ENCODE results near the gene RAB5IF. TPM values are rescaled to one million over a fixed set of nuclear protein-coding genes. Genes with fewer than 3 reads are reported as not detected.

RAB5IF gene
- total and polyA plus RNA-seq, 10 of the 15 experiments (the other 5 are each of a cell fraction or from before 2014, with no cell fraction given): 19.4 to 246 (median 92.0) TPM

- TF ChIP-seq CTCF (IDR thresholded peaks at IDR 0.05 in 2 of 3, conservative IDR thresholded peaks at IDR 0.05 in 1 of 3; ENCODE audit: control insufficient read depth in 2 of 3, extremely low read depth in 1 of 3, insufficient read depth in 1 of 3, low read depth in 3 of 3, low read length in 3 of 3): no peak
- no peak for TF ChIP-seq TCF3 (IDR thresholded peaks at IDR 0.05; ENCODE audit: borderline replicate concordance, insufficient read depth, low read depth, low read length)
- no peak for TF ChIP-seq SUPT20H (IDR thresholded peaks at IDR 0.05; ENCODE audit: borderline replicate concordance, control insufficient read depth, low read depth, low read length)
- TF ChIP-seq SMARCA5 (IDR thresholded peaks at IDR 0.05): no peak; the same call in 1 of the 2 replicates
- no peak for TF ChIP-seq ZNF24 (IDR thresholded peaks at IDR 0.05)
- TF ChIP-seq KAT2A (conservative IDR thresholded peaks at IDR 0.05; ENCODE audit: control insufficient read depth, low read depth, low read length): no peak
- TF ChIP-seq IRF3 (IDR thresholded peaks at IDR 0.05): no peak
- TF ChIP-seq E2F8 (IDR thresholded peaks at IDR 0.05; ENCODE audit: low read depth, partially characterized antibody): no peak
- TF ChIP-seq PRDM15 (CRISPR knock-in tag; IDR thresholded peaks at IDR 0.05): no peak
- TF ChIP-seq SIX5 (IDR thresholded peaks at IDR 0.05; ENCODE audit: low read depth, low read length, severe bottlenecking): no peak
- no peak; the same call in 1 of the 2 replicates for TF ChIP-seq POLR2AphosphoS5 (IDR thresholded peaks at IDR 0.05; ENCODE audit: low read length)
- TF ChIP-seq HSF1 (IDR thresholded peaks at IDR 0.05; ENCODE audit: low read depth, low read length): no peak
- TF ChIP-seq CBX3 (IDR thresholded peaks at IDR 0.05; ENCODE audit: borderline replicate concordance, low read depth): no peak
Observed at GRCh38 chr20:36604952-36605398, 604 bp upstream of the RAB5IF start (continued).

Measured in GM12878 (cell line).